Measurements from ENCODE around the gene PIGQ.
A peak's percentile ranks its signal among the peaks of the same experiment; 100 is the strongest.
"Not testable (repeated sequence)": the region's sequence is repeated elsewhere in the genome, so short reads cannot be mapped to it uniquely, and the experiment has no call there.

The PIGQ gene

DNA sequence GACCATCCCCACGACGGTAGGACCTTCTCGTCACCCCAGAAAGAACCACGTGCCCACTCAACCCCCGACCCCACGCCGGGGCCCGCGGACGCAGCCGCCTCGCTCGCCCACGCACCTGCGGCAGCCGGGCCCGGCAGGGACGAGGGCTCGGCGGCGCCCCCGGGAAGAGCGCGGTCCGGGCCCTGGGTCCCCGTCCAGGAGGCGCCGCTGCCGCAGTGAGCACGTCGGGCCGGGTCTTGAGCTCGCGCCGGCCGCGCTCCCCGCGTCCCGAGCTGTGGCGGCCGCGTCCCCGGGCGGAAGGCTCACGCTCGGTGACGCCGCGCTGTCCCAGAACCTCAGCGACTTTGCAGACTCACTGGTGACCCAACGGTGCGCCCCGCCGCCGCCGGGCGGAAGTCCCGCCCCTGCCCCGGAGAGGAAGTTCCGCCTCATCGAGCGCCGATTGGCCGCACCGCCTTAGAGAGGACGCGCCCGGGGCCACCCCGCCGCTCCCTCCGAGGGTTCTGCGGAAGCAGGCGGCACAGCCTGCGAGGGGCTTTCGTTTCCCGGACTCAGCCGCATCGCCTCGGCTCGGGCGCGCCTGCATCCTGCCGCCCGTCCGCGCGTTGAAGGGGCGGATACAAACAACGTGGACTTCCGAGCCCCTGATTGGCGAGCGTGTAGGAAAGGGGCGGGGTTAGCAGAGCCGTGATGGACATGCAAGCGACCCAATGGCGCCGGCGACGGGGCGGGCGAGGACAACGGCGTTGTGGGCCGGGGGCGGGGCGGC, 19.3 kb downstream of the PIGQ start:
- peak; percentile 80 for DNase-seq

DNA sequence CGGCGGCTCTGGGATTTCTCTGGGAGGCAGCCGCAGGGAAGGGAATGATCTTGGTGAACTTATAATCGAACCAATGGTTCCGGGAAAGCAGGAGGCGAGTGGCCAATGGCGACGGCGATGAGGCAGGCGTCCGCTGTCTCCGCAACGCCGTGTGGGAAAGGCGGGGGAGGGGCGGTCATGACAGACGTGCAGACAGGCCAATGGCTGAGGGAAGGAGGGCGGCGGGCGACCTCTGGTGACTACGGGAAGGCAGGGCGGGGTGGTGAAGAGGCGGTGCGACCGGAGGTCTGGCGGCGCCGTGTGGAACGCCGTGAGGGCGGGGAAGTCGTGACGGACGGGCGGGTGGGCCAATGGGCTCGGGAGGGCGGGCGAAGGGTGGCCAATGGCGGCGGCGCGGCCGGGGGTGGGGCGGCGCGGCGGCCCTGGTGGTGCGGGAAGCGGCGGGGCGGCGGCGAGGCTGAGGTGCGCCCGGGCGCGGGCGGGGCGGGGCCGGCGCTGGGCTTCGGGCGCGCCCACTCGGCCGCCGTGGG, 20.0 kb downstream of the PIGQ start, which contains the start of gene RAB40C:
RAB40C (plus strand) TSS at position 409 of the 530 bp plus-strand sequence. CDS start 226 bp downstream, outside the sequence.
- peak; percentile 93 for DNase-seq

DNA sequence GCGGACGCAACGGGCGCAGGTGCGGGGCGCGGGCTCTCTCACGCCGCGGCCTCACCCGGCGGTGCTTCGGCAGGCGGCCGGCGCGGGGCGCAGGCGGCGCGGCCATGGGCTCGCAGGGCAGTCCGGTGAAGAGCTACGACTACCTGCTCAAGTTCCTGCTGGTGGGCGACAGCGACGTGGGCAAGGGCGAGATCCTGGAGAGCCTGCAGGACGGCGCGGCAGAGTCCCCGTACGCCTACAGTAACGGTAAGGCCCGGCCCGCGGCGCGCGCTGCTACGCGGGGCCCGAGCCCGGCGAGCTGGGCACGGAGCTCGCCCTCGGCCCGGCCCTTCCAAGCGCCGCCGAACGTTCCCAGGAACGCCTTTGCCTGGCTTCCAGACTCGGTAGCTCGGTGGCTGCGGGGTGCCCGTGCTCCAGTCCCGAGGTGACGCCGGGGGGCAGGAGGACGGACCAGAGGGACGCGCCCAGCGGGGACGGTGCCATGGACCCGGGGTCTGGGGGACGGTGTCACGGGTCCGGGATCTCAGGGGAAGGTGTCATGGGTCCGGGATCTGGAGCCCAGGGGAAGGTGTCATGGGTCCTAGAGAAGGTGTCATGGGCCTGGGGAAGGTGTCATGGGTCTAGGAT, 20.5 kb downstream of the PIGQ start:
- no peak for DNase-seq

DNA sequence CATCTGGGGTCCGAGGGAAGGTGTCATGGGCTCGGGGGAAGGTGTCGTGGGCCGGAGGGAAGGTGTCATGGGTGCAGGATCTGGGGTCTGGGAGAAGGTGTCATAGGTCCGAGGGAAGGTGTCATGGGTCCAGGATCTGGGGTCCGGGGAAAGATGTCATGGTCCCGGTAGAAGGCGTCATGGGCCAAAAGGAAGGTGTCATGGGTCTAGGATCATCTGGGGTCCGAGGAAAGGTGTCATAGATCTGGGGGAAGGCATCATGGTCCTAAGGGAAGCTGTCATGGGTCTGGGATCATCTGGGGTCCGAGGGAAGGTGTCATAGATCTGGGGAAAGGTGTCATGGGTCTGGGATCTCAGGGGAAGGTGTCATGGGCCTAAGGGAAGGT, 21.0 kb downstream of the PIGQ start:
- no peak for DNase-seq

DNA sequence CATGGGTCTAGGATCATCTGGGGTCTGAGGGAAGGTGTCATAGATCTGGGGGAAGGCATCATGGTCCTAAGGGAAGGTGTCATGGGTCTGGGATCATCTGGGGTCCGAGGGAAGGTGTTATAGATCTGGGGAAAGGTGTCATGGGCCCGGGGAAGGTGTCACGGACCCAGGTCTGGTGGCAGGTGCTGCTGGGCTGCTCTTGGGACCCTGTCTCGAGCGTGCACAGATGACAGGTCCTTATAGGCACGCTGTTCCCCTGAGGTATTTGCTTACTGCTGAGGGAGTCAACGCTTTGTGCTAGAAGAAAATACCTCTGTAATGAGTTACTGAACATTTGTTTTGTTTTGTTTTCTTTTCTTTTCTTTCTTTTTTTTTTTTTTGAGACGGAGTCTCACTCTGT, 21.5 kb downstream of the PIGQ start:
- no peak for DNase-seq

DNA sequence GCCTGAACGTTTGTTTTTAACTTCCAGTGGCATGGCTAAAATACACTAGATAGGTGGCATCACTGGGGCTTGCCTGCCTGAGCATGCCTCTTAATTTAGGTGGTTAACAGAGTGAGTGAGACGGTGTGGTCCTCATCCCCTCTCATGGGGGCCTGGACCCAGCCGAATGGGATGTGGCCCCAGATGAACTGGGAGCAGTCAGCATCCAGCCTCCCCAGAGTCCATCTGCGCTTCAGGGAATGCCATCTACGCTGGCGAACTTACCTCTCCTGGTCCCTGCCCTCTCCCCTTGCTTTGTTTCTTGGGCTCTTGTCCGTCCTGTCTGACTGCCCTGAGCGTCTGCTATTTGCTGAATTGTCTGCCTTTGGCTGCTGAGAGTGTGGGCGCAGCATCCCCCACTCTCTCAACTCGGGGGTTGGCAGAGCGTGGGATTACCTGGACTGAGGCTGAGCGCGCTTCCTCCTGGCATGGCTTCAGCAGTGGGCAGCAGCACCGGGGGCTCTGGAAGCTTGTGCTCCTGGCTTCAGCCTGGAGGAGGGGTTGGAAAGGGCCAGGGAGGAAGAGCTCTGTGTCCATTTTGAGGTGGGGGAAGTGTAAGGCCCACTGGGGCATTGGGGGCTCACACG, 22.2 kb downstream of the PIGQ start:
- no peak for DNase-seq

DNA sequence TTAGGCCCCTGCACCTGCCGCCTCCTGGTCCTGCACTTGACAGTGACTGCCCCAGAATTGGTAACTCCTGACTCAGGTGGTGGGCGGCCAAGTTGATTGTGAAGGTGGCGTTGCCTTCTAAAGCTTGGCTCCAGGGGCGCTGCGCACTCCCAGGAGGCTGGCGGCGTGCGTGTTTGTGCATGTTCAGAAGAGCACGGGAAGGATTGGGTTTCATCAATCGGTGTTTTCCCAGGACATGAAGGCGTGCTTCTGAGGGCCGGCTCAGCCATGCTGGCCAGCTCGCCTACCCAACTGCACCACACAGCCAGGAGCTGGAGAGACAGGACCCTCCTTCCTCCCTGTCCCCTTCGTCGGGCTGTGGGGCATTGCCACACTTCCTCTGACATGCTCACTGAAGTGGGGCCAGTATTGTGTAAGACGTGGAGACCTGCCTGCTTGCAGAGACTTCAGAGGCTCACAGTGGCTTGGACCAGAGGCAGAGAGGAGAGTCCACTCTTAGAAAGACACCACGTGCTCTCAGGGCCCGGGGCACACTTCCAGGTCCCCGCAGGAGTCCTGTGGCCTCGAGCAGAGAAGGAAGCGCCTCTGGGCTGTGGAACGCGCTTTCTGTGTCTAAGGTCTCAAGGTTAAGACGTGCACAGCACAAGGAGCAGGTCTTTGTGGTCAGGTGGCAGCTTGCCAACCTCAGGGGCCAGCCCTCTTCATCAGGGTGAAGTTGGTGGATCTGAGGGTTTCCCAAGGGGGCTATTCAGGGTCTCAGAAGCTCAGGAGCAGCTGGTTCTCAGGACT, 22.9 kb downstream of the PIGQ start:
- no peak for DNase-seq

DNA sequence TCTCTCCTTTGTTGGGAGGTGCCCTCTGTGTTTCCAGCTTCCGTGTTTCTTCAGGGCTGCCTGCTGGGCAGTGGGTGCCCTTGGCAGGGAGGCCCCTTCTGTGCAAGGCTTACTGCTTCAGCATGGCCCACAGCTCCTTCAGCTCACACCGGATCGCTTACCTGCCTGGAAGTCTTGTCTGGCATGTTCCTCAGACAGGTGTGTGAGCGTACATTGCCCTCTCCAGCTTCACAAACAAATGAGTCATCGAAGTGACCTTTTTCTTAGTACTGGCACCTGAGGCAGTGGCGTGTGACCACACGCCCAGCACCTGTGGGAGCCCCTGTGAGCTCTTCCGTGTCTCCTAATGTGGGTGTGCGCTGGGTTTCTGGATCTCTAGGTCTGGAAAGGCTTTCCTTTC, 23.6 kb downstream of the PIGQ start:
- no peak for DNase-seq

DNA sequence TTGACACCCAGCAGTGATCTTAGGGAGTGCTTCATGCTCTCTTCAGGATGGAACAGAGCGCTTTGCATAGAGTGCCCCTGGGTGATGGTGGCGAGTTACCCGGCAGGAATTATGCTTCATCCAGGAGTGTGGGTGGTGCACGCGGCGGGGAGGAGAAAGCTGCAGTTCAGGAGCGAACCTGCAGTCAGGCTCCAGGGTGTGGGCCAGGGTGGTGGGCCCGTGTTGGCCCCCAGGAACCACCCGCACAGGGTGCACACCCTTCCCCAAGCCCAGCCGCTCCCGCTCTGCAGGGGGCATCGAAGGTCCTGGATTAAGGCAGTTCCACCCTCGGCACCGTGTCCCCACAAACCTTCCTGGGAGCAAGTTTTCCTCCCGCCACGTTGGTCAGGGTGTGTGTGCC, 24.0 kb downstream of the PIGQ start:
- DNase-seq, result no peak

DNA sequence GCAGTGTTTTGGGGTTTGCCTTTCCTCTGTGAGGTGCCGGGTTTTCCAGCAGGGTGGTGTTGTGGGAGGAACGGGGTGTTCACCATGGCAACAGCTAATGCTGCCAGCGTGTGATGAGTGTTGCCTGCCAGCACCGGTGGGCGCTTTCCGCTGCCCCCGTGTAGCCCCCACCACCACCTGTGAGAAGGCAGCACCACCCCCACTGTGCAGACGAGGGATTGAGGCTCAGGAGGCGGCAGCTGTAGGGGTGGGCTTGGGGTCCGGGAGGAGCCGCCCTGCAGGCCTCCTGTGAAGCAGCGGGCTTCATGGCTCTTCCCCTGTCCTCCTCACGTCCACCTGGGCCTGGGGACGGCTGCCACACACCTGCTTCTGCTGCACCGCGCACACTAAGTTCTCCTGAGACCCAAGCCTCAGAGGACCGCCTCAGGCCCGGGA, 25.3 kb downstream of the PIGQ start:
- DNase-seq, result no peak

DNA sequence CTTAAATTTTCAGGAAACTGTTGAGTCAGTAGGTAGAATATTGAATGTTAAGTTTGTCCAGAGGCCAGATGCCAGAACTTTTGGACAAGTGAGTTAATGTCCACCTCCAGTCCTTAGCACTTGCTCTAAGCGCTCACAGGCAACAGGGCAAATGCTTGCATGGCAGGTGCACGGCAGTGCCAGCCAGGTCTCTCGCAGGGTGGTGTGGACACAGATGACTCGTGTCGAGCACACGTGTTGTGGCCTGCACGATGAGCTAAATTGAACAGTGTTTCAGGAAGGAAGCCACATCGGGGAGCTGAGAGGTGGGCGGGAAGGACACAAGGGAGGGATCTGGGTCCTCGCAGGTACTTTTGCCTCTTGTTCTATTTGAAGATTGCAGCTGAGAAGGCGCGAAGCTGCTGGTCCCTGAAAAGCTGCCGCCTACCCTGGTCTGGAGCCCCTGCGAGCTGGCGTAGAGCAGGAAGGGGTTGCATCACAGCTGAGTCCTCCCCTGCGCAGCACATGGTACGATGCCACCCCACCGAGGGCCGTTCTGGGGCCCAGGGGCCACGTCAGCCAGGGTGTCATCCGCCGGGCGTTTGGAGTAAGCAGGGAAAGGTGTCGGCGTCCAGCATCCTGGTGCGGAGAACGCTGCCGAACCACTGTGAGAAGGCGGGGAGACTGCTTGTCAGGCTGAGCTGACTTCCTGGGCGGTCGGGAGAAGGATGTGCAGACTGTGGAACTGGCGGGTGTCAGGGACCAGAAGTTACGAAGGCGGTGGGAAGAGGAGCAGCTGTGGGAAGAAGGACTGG, 26.4 kb downstream of the PIGQ start:
- no peak for DNase-seq

DNA sequence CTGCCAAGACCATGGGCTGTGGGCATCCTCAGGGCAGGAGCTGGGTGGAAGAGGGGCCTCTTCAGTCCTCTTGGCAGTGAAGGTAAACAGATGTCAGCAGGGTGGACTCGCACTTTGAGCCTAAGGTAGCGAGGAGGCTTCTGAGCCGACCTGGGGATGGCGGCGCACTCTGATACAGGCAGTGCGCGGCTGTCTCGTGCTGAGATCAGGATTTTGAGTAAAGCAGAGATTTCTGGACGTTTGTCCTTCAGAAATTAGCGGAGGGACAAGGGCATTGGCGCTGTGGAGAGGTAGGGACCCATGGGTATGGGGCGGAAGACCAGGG, 26.9 kb downstream of the PIGQ start:
- DNase-seq, result no peak

DNA sequence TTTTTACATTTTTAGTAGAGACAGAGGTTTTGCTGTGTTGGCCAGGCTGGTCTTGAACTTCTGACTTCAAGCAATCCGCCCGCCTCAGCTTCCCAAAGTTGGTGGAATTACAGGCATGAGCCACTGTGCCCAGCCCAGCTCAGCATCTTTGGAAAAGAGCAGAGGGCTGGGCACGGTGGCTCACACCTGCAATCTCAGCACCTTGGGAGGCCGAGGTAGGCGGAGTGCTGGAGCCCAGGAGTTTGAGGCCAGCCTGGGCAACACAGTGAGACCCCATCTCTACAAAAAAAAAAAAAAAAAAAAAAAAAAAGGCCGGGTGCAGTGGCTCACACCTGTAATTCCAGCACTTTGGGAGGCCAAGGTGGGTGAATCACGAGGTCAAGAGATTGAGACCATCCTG, 27.9 kb downstream of the PIGQ start:
- not testable (repeated sequence) for DNase-seq

DNA sequence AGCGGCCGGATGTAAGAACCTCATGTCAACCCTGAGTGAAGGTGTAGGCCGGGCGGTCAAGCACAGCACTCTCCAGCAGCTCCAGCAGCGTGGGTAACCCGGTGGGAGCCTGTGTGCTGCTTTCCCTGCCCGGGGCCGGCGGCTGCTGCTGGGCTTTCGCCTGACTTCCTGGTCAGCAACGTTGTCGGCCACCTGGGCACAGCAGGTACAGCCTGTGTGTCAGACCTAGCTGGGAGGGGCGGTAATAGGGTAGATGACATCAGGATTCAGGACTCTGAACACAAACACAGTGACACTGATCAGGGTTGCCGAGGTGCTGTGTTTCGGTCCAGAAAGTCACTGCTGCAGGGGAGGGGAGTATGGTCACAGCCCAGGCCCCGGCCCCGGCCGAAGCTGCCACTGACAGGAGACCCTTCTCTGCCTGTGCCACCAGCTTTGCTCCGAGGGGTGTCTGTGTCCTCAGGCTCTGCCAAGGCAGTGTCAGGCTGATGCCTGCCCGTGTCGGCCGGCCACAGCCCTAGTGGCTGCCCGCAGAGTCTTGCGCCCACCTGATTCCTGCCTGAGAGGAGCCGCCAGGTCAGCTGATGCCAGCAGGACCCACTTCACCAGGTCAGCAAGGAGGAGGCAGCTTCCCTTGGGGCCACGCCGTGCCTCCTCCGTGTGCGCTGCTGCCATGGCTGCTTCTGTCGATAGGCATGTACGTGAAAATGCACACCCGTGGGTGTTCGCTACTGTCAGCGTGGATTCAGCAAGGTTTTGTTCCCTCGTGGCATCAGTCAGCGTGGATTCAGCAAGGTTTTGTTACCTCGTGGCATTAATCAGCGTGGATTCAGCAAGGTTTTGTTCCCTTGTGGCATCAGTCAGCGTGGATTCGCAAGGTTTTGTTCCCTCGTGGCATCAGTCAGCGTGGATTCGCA, 29.3 kb downstream of the PIGQ start:
- DNase-seq, result no peak

DNA sequence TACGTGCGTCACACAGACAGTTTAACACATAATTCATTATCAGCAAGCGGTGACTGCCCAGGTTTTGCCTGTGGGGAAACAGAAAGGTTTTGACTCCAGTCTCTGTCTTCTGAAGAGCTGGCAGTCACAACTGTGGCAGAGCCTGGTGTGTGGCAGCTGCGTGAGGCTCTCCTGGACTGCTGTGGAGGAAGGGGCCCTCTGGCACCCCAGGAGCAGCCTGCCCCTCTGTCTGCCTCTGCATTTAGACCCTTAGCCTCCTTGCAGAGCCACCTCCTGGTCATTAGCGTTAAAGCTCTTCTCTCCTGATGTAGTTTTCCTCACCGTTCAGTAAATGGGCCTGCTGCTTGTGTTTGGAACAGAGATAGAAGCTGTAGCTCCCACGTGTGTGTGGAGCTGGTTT, 31.0 kb downstream of the PIGQ start:
- no peak for DNase-seq

DNA sequence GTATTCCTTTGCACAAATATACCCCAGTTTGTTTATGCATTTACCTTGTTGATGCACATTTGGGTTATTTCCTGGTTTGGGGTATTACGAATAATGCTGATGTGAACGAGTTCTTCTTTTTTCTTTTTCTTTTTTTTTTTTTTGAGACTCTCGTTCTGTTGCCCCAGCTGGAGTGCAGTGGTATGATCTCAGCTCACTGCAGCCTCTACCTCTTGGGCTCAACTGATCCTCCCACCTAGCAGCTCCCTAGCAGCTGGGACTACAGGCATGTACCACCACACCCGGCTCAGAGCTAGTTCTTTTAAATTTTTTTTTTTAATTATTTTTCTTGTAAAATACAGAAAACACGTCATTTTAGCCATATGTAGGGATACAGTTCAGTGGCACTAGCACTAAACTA, 34.2 kb downstream of the PIGQ start:
- no peak for DNase-seq

DNA sequence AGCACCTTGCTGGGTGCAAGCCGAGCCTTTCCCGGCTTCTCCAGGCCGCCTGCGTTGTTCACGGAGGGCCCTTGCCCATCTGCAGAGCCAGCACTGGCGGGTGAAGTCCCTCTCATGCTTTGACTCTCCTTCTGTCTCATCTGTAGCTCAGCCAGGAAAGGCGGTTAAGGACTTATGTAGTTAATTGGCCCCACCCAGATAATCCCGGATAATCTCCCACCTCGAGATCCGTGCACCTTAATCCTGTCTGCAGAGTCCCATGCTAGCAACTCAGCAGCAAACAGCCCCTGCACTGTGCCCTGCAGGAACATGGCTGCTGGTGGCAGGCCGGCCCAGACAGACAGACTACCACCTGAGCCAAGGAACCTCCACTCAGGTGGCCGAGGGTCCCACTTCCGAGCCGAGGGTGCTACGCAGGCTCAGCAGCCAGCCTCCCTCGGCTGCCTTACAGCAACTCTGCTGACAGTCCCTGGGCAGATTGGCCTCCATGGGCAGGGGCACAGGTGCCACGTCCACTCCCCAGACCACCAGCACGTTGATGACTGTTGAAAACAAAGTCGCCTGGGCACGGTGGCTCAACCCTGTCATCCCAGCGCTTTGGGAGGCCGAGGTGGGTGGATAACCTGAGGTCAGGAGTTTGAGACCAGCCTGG, 37.0 kb downstream of the PIGQ start:
- DNase-seq, result no peak

DNA sequence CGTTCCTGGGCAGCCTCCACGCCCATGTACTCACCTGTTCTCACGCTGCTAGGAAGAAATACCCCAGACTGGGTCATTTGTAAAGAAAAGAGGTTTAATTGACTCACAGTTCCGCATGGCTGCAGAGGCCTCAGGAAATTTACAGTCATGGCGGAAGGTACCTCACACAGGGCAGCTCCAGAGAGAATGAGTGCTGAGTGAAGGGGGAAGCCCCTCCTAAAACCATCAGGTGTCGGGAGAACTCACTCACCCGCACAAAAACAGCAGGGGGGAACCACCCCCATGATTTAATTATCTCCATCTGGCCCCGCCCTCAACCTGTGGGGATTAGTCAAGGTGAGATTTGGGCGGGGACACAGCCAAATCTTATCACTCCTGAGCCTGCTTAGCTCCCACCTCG, 38.3 kb downstream of the PIGQ start:
- no peak for DNase-seq

DNA sequence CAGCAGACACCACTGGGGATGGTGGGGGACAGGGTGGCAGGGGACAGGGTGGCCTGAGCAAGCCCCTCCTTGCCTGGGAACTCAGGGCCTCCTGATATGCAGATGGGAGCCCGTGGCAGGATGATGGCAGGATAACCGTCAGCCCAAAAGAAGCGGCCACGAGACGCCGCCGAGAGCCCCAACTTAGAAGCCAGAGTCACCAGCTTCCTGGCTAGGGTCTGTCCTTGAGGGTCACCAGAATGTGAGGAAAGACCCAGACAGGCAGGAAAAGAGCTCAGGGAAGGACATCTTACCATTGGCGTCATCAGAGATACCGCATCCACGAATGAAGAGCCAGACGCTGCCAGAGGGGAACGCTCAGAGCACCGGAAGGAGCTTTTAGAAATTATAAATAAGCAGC, 39.5 kb downstream of the PIGQ start:
- no peak for DNase-seq

DNA sequence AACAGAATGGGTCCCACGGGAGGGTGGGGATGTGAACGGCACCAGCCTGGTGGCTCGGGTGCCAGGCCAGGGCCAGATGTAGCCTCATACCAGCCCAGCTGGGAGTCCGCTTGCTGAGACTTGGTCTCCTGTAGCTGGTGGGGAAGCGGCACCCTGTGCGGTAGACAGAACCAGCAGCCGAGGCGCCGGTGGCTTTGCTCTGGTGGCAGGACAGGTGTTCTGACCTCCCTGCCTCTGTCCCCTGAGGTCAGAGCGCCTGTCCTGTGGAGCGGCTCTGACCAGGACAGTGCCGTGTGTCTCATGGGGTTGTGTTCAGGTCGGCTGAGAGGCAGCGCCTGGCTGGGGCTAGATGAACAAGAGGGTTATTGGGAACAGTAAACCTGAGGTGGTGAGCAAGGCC, 40.2 kb downstream of the PIGQ start:
- no peak for DNase-seq

Data from NCI-H226 (cell line).